Activated CD4-positive, alpha-beta T cell treated with anti-CD3 and anti-CD28 coated beads, Interleukin-10, Interleukin-2, amounts not matched to agents 100 ng/mL and 50 ng/mL, durations not matched to agents 16 hours and 8 hours (primary cell): ENCODE measurements around the gene SORL1.
"Not testable (repeated sequence)": the region's sequence is repeated elsewhere in the genome, so short reads cannot be mapped to it uniquely, and the experiment has no call there.

Experiments
- DNase-seq: peaks from one replicate; pipeline ENCODE4 v3.0.0-alpha.2; 2020

Gene SORL1

DNA sequence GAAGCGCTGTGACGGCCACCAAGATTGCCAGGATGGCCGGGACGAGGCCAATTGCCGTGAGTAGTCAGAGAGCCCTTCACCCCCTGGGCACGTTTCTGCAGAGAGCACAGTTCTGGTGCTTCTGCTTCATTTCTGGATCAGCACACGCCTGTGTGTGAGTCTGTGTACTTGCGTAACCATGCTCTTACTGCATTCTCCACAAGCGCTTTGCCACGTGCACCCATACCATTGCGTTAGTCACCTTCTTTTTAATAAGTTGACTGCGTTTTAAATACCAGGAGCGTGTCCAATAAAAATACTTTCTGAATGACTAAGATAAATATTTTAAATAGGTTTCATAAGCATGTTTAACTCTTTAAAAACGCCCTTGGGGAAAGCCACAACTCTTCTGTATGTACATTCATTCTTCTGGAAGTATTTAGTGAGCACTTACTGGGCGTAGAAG lies 143.6 kb downstream of the SORL1 start:
- no peak for DNase-seq

GRCh38 chr11:121596195-121597155 lies 144.4 kb downstream of the SORL1 start:
- DNase-seq = no peak

- DNase-seq = no peak
Measured at GRCh38 chr11:121603316-121603715, 151.2 kb downstream of the SORL1 start.

DNA sequence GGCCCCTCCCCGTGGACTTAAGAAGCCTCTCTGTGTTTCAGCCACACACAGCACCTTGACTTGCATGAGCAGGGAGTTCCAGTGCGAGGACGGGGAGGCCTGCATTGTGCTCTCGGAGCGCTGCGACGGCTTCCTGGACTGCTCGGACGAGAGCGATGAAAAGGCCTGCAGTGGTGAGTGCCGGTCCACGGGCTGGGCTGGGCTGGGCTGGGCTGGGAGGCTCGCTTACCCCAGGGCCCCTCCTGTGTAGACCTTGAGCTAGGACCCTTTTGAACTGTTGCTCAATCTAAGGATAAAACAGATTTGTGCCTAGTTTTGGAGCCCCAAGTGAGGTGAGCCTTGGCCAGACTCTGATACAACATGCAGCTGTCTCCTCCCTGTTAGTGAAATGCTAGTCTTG lies 152.0 kb downstream of the SORL1 start:
- DNase-seq = no peak

- no peak for DNase-seq
Measured at GRCh38 chr11:121606354-121606753, 154.2 kb downstream of the SORL1 start.

GRCh38 chr11:121607341-121607740 lies 155.2 kb downstream of the SORL1 start:
- DNase-seq = no peak

DNA sequence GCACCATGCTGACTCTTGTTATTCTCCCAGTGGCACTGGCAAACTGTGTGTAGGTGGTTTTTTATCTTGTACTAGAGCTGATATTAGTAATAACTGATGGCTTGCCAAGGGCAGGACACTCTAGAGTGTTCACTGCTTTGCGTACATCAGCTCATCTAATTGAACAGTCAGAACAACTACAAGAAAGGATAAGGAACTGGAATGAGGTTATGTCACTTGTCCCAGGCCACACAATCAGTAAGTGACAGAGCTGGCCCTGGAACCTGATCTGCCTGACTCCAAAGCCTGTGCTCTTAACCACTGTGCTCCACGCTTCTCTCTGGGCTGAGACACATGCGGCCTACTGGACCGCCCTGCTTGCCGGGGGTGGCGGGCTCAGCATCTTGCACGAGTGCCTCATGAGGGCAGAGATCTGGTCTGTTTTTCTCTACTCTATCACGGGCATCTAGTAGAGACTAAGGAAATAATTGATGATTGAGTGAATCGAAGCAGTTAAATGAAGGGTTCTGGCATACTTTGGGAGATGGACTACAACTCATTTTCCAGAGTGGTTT lies 156.5 kb downstream of the SORL1 start:
- DNase-seq = no peak

GRCh38 chr11:121610706-121611105 lies 158.6 kb downstream of the SORL1 start:
- DNase-seq = no peak

GRCh38 chr11:121611242-121611641 lies 159.1 kb downstream of the SORL1 start:
- no peak for DNase-seq

DNA sequence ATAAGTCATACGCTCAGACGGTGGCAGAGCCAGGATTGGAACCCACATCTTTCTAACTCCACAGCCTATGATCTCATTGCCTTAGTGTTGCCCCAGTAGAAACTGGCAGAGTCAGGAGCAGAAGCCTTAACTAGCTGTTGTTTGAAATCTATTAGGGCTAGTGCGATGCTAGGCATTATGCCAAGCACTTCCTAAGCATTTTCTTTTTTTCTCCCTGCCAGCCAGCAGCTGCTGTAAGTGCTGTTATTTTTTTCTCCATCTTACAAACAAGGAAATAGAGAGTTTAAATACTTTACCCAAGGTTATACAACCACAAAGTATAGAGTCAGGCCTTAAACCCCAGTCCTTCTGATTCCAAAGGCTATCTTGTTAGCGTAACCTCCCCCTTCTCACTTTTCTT lies 161.6 kb downstream of the SORL1 start:
- no peak for DNase-seq

GRCh38 chr11:121614636-121615240 lies 162.6 kb downstream of the SORL1 start:
- DNase-seq = no peak

DNA sequence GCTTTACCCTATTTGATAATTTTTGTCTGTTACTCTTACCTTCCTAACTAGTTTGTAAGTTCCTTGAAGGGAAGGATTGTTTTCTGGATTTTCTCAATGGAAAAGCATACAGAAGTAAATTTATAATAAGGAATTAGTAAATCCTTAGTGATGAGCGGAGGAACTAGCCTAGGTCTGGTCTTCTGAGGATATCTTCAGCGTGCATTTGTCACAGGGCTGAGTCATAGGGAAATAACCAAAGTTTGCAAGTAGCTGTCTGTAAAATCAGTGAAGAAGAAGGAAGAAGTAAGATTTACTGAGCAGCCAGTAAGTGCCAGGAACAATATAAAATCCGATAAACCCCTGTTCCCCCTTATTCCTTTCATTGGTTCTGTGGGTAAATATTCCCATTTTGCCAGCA lies 163.4 kb downstream of the SORL1 start:
- DNase-seq = no peak

DNA sequence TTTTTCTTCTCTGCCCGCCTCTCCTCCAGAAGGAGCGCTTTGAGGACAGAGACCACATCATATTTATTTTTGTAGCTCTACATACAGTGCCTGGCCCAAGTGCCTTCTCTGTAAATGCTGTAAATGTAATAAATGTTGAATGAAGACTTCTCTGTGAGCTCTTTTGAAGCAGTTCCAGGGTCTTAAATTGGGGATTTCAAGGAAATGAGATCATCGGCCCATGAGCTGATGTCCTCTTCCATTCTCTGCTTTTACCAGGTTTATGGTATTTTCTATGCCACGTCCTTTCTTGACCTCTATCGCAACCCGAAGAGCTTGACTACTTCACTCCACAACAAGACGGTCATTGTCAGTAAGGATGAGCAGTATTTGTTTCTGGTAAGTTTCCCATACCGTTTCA lies 166.4 kb downstream of the SORL1 start:
- no peak for DNase-seq

GRCh38 chr11:121625777-121626506 lies 173.8 kb downstream of the SORL1 start:
- DNase-seq = no peak

- no peak for DNase-seq
Measured at GRCh38 chr11:121626507-121626875, 174.4 kb downstream of the SORL1 start.

GRCh38 chr11:121626980-121627379 lies 174.9 kb downstream of the SORL1 start:
- no peak for DNase-seq

- DNase-seq = no peak
Measured at GRCh38 chr11:121630041-121630440, 177.9 kb downstream of the SORL1 start.

- DNase-seq = no peak
Measured at GRCh38 chr11:121631456-121631855, 179.3 kb downstream of the SORL1 start.

GRCh38 chr11:121634273-121634672 lies 182.2 kb downstream of the SORL1 start:
- DNase-seq = no peak

GRCh38 chr11:121634889-121635288 lies 182.8 kb downstream of the SORL1 start:
- DNase-seq = no peak

- DNase-seq = no peak
Measured at GRCh38 chr11:121636081-121636799, 184.1 kb downstream of the SORL1 start.

- DNase-seq = no peak
Measured at GRCh38 chr11:121636800-121637176, 184.7 kb downstream of the SORL1 start.

- DNase-seq = not testable (repeated sequence)
Measured at GRCh38 chr11:121637587-121637986, 185.5 kb downstream of the SORL1 start.
